NK-92 treated with Interleukin-12 subunit alpha and Interleukin-12 subunit beta, amount 100 ng/mL, for 24 hours (cell line): ENCODE measurements around the gene TLE7.

Experiments
- DNase-seq: peaks from one replicate; lab custom pipeline; 2025; lab: John Stamatoyannopoulos, UW

Gene TLE7

DNA sequence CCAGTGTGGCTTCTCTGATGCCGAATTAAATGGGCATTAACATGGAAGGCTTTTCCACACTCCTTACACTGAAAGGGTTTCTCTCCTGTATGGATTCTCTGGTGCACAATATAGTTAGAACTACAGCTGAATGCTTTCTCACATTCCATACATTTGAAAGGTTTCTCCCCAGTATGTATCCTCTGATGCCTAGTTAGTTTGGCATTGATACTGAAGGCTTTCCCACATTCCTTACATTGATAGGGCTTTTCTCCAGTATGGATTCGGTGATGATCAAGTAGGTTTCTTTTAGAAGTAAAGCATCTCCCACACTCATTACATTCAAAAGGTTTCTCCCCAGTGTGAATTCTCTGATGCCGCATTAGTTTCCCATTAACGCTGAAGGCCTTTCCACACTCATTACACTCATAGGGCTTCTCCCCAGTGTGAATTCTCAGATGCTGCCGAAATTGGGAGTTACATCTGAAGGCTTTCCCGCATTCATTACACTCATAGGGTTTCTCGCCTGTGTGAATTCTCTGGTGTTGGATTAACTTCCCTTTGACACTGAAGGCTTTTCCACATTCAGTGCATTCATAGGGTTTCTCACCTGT is 6.5 kb upstream of the TLE7 start:
- DNase-seq = no peak

DNA sequence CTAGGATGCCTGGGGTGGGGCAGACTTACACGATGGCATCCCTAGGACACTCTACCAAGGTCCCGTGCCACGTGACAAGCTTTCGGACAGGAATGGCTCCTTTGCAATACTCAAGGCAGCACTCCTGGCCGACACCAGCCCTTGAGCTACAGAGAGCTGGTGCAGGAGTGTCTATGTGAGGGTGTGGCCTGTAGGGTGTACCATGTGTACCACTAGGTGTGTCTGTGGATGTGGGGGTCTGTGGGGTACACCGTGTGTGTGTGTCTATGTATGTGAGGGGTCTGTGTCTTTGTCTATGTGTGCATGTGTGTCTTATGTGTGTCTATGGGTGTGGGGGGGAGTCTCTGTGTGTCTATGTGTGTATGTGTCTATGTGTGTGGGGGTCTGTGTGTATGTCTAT is 1.9 kb upstream of the TLE7 start:
- no peak for DNase-seq

GRCh38 chr16:71441348-71442050 is 355 bp downstream of the TLE7 start:
- DNase-seq = no peak

DNA sequence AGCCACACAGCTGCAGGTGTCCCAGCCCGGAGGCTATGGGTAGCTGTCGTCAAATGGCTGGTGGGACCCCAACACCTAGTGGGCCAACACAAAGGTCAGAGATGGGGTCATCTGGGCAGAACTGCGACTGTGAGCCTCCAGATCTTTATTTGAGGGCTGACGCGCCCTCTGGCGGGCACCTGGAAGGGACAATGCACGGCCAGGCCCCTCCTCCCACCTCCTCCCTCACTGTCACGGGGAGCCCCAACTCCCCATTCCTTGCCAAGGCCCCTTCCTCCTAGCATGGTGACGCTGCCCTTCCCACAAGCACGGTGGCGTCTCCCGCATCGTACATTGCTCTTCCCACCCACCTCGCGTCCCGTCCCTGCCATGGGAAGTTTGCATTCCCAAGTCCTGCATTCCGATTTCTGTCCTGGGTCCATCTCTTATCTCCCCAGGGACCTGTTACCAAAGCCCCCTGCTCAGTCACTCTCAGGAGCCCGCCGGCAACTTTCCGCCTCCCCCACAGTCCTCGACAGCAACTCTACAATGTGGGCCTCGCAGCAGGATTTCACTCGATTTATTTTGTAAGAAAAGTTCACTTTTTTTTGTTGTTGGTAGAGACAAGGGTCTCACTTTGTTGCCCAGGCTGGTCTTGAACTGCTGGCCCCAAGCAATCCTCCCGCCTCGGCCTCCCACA is 1.0 kb downstream of the TLE7 start:
- no peak for DNase-seq

GRCh38 chr16:71439523-71439922 is 2.3 kb downstream of the TLE7 start:
- no peak for DNase-seq

DNA sequence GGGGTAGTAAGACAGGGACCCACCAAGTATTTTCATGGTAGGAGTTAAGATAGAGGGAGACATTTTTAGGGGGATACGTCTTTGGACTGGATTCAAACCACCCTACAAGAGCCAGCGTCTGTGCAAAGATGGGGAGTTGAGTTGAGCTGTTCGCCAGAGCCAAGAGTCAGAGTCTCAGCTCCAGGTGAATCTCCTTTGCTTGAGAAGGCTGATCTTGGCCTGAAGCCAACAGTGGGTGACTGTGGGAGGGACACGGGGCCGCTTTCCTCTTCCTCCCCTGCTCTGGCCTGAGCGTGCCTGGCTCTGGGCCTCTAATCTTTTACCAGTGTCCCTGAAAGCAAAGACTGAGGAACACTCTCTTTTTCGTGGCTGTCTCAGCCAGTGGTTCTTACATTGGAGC is 5.4 kb downstream of the TLE7 start:
- no peak for DNase-seq

GRCh38 chr16:71432906-71433305 is 8.9 kb downstream of the TLE7 start:
- DNase-seq = no peak

DNA sequence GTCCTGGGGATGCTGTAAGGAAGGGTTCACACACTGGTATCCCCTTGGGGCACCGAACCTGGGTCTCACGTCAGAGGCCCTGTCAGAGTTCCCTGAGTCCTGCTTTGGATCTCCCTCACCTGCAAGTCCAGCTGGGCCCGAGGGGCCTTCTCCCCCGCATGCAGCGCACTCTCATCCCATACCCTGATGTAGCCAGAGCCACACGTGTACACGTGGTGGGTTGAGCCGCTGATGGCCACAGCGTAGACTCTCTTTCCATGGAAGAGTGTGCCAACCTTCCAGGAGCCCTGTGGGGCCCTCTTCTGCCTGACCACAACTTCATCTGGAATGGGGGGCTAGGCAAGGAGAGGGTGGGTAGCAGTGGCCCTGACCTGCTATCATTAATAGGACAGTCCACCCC is 9.9 kb downstream of the TLE7 start:
- DNase-seq = no peak

- no peak for DNase-seq
Observed at GRCh38 chr16:71431176-71431575, 10.7 kb downstream of the TLE7 start.

- no peak for DNase-seq
Observed at GRCh38 chr16:71430744-71431143, 11.1 kb downstream of the TLE7 start.

GRCh38 chr16:71429581-71429980 is 12.3 kb downstream of the TLE7 start:
- DNase-seq = no peak

- DNase-seq = no peak
Observed at GRCh38 chr16:71428883-71429282, 13.0 kb downstream of the TLE7 start.

DNA sequence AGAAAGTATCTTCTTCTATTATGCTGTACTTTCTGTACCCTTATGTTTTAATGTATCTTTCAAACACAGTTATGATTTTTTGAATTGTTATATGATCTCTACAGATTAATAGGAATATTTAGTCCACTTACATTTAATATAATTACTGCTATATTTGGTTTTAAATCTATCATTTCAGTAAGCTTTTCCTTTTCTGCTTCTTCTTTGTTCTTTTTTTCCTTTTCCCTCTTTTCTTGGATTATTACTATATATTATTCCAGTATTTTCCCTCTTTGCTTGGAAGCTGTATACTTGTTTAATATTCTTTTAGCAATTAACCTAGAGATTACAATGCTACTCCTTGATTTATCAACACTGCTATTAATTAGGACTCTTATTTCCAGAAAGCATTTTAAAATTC is 13.5 kb downstream of the TLE7 start:
- DNase-seq = no peak

GRCh38 chr16:71426880-71427615 is 14.8 kb downstream of the TLE7 start:
- no peak for DNase-seq

GRCh38 chr16:71426069-71426879 is 15.6 kb downstream of the TLE7 start:
- no peak for DNase-seq

- DNase-seq = no peak
Observed at GRCh38 chr16:71425746-71426068, 16.1 kb downstream of the TLE7 start.

DNA sequence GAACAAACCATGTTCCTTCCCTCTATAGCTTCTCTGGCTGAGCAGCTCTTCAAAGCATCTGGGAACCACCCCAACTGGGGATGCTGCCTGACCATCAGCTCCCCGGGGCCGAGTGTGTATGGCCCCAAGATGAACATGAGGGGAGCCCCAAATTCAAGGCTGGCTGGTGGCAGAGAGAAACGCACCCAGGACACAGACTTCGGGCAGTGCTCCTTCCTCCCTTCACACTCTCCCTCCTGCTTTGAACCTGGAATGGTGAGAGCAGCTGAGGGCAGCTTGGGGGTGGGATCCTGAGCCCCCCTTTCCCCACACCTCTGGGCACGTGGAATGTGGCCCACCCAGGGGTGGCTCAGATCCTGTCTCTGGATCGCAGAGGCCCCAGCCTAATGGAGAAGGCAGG is 17.2 kb downstream of the TLE7 start:
- no peak for DNase-seq

GRCh38 chr16:71423865-71424264 is 18.0 kb downstream of the TLE7 start:
- no peak for DNase-seq

GRCh38 chr16:71423016-71423415 is 18.8 kb downstream of the TLE7 start:
- DNase-seq = no peak

DNA sequence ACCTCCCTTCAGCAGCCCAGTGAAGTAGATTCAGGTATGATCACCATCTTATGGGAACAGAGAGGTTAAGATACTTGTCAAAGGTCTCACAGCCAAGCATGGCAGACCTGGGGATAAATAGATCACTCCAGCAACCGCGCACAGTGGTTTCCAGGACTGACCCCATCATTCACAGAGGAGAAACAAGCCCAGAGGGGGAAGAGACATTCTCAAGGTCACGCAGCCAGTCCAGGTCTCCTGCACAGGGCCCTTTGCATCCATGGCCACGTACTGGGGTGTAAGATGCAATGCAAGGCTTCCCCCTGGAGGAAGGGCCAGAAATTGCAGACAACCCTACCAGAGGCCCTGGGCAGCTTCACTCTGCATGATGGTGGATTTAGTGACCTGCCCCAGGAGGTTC is 19.9 kb downstream of the TLE7 start:
- DNase-seq = peak; percentile 15

DNA sequence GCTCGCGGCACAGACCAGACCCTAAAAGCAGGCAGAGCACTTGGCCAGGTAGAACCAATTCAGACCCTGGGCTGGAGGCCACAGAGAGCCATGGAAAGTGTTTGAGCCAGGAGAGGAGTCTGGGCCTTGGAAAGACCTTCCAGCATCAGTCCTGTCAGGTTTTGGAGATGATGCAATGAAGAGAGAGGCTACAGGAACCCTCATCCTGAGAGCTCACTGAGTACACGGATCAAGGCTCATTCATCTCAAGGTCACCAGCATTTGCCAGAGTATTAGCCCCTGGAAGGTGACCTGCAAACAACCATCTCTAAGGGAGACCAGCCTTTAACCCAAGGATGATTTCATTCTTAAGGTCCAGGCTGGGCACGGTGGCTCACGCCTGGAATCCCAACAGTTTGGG is 27.8 kb downstream of the TLE7 start:
- no peak for DNase-seq

GRCh38 chr16:71413341-71413740 is 28.5 kb downstream of the TLE7 start:
- DNase-seq = no peak
